CD14-positive monocyte (primary cell): ENCODE data around the gene SPATA22. TPM values are rescaled to one million over a fixed set of nuclear protein-coding genes. Genes with fewer than 3 reads are reported as not detected.

Experiments
- DNase-seq, 3 donors: peaks; one replicate each; pipeline ENCODE4 v3.0.0-alpha.2; 2011 to 2022
- H2AFZ ChIP-seq: 2 replicates; pipeline ENCODE4 v1.6.0; 2012; ENCODE audit warnings: mild to moderate bottlenecking, low read depth, low read length, inconsistent platforms; ENCODE audit not compliant: insufficient read depth, poor library complexity, severe bottlenecking
- H3K27ac ChIP-seq, 2 donors: 1 replicate in 1 of 2; 2 replicates in 1 of 2; pipeline ENCODE4 v1.5.1; 2012 to 2013; ENCODE audit warnings: low read length in 2 of 2, control low read depth in 1 of 2, inconsistent platforms in 1 of 2, low read depth in 1 of 2, mild to moderate bottlenecking in 1 of 2
- H3K27me3 ChIP-seq, 2 donors: one replicate each; pipeline versions ENCODE4 v1.6.0 to v1.6.1; 2011 to 2013; ENCODE audit warnings: low read length in 2 of 2; ENCODE audit not compliant: control insufficient read depth in 2 of 2, insufficient read depth in 2 of 2
- H3K36me3 ChIP-seq, 2 donors: replicated peaks in 1 of 2; 1 replicate in 1 of 2; 2 replicates in 1 of 2; pipeline versions ENCODE4 v1.5.1 to v1.6.1; 2012 to 2013; ENCODE audit warnings: low read length in 2 of 2, control low read depth in 1 of 2, inconsistent platforms in 1 of 2, mild to moderate bottlenecking in 1 of 2; ENCODE audit not compliant: insufficient read depth in 2 of 2, control insufficient read depth in 1 of 2
- H3K4me1 ChIP-seq, 2 donors: 1 replicate in 1 of 2; 2 replicates in 1 of 2; pipeline versions ENCODE4 v1.5.1 to v1.6.1; 2012 to 2013; ENCODE audit warnings: low read length in 2 of 2, control low read depth in 1 of 2, inconsistent platforms in 1 of 2, mild to moderate bottlenecking in 1 of 2, moderate library complexity in 1 of 2; ENCODE audit not compliant: insufficient read depth in 2 of 2, control insufficient read depth in 1 of 2
- H3K4me2 ChIP-seq: replicated peaks from 2 replicates; pipeline ENCODE3; 2012; ENCODE audit warnings: low read length, moderate library complexity, mild to moderate bottlenecking; ENCODE audit not compliant: poor library complexity, severe bottlenecking; ENCODE audit errors: extremely low read depth
- H3K4me3 ChIP-seq, 3 experiments: fragments of 200-600 bp in 1 of 3; sonication (generic) in 1 of 3; replicated peaks in 1 of 3; 1 replicate in 2 of 3; 2 replicates in 1 of 3; pipeline ENCODE4 v1.5.1; 2011 to 2013; ENCODE audit warnings: low read length in 3 of 3, mild to moderate bottlenecking in 3 of 3, control low read depth in 2 of 3, low read depth in 2 of 3, inconsistent platforms in 1 of 3, moderate library complexity in 1 of 3
- H3K79me2 ChIP-seq: 2 replicates; pipeline ENCODE4 v1.6.0; 2012; ENCODE audit warnings: mild to moderate bottlenecking, control low read depth, inconsistent platforms, low read length, moderate library complexity; ENCODE audit not compliant: insufficient read depth
- H3K9ac ChIP-seq: 2 replicates; pipeline ENCODE4 v1.6.0; 2017; ENCODE audit warnings: low read length, mild to moderate bottlenecking; ENCODE audit not compliant: insufficient read depth, poor library complexity, severe bottlenecking
- H3K9me3 ChIP-seq, 2 donors: replicated peaks in 1 of 2; 1 replicate in 1 of 2; 2 replicates in 1 of 2; pipeline versions ENCODE4 v1.5.1 to v1.6.1; 2012 to 2013; ENCODE audit warnings: low read length in 2 of 2, control low read depth in 1 of 2; ENCODE audit not compliant: control insufficient read depth in 1 of 2, insufficient read depth in 1 of 2
- H4K20me1 ChIP-seq: 2 replicates; pipeline ENCODE4 v1.6.0; 2012; ENCODE audit warnings: mild to moderate bottlenecking, low read length, control low read depth, moderate library complexity; ENCODE audit not compliant: insufficient read depth
- H3K27ac Mint-ChIP-seq, 7 donors: one replicate each; pipeline ENCODE4 v1.8.0; 2020; ENCODE audit warnings: mild to moderate bottlenecking in 7 of 7, mixed read lengths in 7 of 7, moderate library complexity in 6 of 7, inconsistent platforms in 2 of 7
- H3K27me3 Mint-ChIP-seq, 3 donors: one replicate each; pipeline ENCODE4 v1.8.0; 2021 to 2022; ENCODE audit warnings: low read depth in 3 of 3, mild to moderate bottlenecking in 3 of 3, mixed read lengths in 3 of 3, moderate library complexity in 3 of 3, inconsistent platforms in 1 of 3
- H3K36me3 Mint-ChIP-seq, 2 donors: one replicate each; pipeline ENCODE4 v1.8.0; 2020; ENCODE audit warnings: mixed read lengths in 2 of 2, inconsistent platforms in 1 of 2, mild to moderate bottlenecking in 1 of 2
- H3K4me1 Mint-ChIP-seq: one replicate; pipeline ENCODE4 v1.8.0; 2020; ENCODE audit warnings: mild to moderate bottlenecking, mixed read lengths
- H3K4me3 Mint-ChIP-seq, 2 donors: one replicate each; pipeline ENCODE4 v1.8.0; 2020; ENCODE audit warnings: mild to moderate bottlenecking in 2 of 2, mixed read lengths in 2 of 2, moderate library complexity in 1 of 2
- H3K9me3 Mint-ChIP-seq, 7 donors: one replicate each; pipeline ENCODE4 v1.8.0; 2020 to 2022; ENCODE audit warnings: mixed read lengths in 7 of 7, mild to moderate bottlenecking in 6 of 7, moderate library complexity in 6 of 7, inconsistent platforms in 2 of 7
- CTCF ChIP-seq: fragments of 200-600 bp; IDR thresholded peaks from one replicate; pipeline ENCODE4 v1.8.0; 2022; ENCODE audit warnings: antibody characterized with exemption, mild to moderate bottlenecking
- WGBS: methylation state at CpG from one replicate; pipeline ENCODE4 v1.1.5; 2013; ENCODE audit warnings: missing lambda C conversion rate; ENCODE audit not compliant: insufficient coverage; 5-methylcytosine and 5-hydroxymethylcytosine counted together
- intact Hi-C, 2 donors: fragments of 100-400 bp; cut with micrococcal nuclease; formaldehyde crosslinking; loops; one replicate each; pipeline versions ENCODE4 v1.15.0 to v1.15.1; 2023
- polyA plus RNA-seq, 3 donors: library from polyadenylated mRNA; depleted of rRNA in 1 of 3; unstranded in 2 of 3; stranded (reverse) in 1 of 3; fragments of 300-500 nt in 2 of 3; fragments of >200 nt in 1 of 3; fragmentation: Illumina TruSeq in 2 of 3; gene quantifications; 1 replicate in 2 of 3; 2 replicates in 1 of 3; pipeline ENCODE4 v1.2.3, GENCODE V29; 2012 to 2021

SPATA22 gene
- polyA plus RNA-seq, 3 donors: 0.13 TPM; not detected in 2

GRCh38 chr17:3503285-3503684 lies 31.7 kb upstream of the SPATA22 start:
- intact Hi-C loops: no loop called here
- Histone ChIP-seq H3K9me3 (no peaks in the 10 kb centered on the region), H3K9ac (no peak overlapping the region), H2AFZ (no peak overlapping the region), H3K4me3 (no peak overlapping the region), H3K36me3 (no peaks in the 10 kb centered on the region), H3K4me1 (no peaks in the 10 kb centered on the region), H3K27ac (no peak overlapping the region), H3K4me2 (no peak overlapping the region), H3K79me2 (no peaks in the 10 kb centered on the region), H3K27me3 (no peaks in the 10 kb centered on the region), H4K20me1 (no peaks in the 10 kb centered on the region)
- Mint-ChIP-seq H3K36me3 (no peaks in the 10 kb centered on the region), H3K27me3 (peaks cover 3 to 8% (median 6%) of the 10 kb centered on the region in 3 donors), H3K4me1 (no peaks in the 10 kb centered on the region), H3K27ac (no peak overlapping the region), H3K4me3 (no peak overlapping the region), H3K9me3 (peaks cover 0 to 15% (median 7%) of the 10 kb centered on the region in 7 donors)
- DNase-seq: no peak
- WGBS: no CpG with 5 or more reads among the region's 1 CpG
- no peak for TF ChIP-seq CTCF

- WGBS: 100% methylated on average over 2 of the region's 5 CpGs
- Histone ChIP-seq H2AFZ (no peak overlapping the region), H3K27ac (no peak overlapping the region), H3K27me3 (no peaks in the 10 kb centered on the region), H3K4me1 (no peaks in the 10 kb centered on the region), H3K4me3 (no peak overlapping the region), H3K9me3 (no peaks in the 10 kb centered on the region), H3K79me2 (no peaks in the 10 kb centered on the region), H3K9ac (no peak overlapping the region), H3K4me2 (no peak overlapping the region), H4K20me1 (no peaks in the 10 kb centered on the region), H3K36me3 (no peaks in the 10 kb centered on the region)
- no peak for DNase-seq
- Mint-ChIP-seq H3K4me3 (no peak overlapping the region), H3K9me3 (peaks cover 0 to 15% (median 7%) of the 10 kb centered on the region in 7 donors), H3K27ac (no peak overlapping the region), H3K27me3 (peaks cover 3 to 8% (median 6%) of the 10 kb centered on the region in 3 donors), H3K36me3 (no peaks in the 10 kb centered on the region), H3K4me1 (no peaks in the 10 kb centered on the region)
- TF ChIP-seq CTCF: no peak
- intact Hi-C loops: no loop called here
Observed at GRCh38 chr17:3502466-3502865, 30.8 kb upstream of the SPATA22 start.
